ENCODE results near the gene MAP3K2.
A peak's percentile ranks its signal among the peaks of the same experiment; 100 is the strongest.
"Not testable (repeated sequence)": the region's sequence is repeated elsewhere in the genome, so short reads cannot be mapped to it uniquely, and the experiment has no call there.

Gene MAP3K2

DNA sequence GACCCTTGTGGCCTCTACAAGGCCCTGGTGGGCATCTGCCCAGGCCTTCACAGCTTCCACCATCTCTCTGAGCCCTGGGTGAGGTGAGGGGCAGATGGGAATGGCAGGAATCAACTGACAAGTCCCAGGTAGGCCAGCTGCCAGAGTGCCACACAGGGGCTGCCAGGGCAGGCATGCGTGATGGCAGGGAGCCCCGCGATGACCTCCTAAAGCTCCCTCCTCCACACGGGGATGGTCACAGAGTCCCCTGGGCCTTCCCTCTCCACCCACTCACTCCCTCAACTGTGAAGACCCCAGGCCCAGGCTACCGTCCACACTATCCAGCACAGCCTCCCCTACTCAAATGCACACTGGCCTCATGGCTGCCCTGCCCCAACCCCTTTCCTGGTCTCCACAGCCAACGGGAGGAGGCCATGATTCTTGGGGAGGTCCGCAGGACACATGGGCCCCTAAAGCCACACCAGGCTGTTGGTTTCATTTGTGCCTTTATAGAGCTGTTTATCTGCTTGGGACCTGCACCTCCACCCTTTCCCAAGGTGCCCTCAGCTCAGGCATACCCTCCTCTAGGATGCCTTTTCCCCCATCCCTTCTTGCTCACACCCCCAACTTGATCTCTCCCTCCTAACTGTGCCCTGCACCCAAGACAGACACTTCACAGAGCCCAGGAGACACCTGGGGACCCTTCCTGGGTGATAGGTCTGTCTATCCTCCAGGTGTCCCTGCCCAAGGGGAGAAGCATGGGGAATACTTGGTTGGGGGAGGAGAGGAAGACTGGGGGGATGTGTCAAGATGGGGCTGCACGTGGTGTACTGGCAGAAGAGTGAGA lies 32.5 kb upstream of the MAP3K2 start:
- no peak for DNase-seq

DNA sequence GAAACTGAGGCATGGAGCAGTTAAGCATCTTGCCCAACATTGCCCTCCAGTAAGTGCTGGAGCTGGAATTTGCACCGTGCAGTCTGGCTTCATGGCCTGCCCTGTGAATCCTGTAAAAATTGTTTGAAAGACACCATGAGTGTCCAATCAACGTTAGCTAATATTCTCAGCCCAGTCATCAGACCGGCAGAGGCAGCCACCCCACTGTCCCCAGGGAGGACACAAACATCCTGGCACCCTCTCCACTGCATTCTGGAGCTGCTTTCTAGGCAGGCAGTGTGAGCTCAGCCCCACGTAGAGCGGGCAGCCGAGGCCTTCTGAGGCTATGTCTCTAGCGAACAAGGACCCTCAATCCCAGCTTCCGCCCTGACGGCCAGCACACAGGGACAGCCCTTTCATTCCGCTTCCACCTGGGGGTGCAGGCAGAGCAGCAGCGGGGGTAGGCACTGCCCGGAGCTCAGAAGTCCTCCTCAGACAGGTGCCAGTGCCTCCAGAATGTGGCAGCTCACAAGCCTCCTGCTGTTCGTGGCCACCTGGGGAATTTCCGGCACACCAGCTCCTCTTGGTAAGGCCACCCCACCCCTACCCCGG lies 31.8 kb upstream of the MAP3K2 start:
- no peak for DNase-seq

DNA sequence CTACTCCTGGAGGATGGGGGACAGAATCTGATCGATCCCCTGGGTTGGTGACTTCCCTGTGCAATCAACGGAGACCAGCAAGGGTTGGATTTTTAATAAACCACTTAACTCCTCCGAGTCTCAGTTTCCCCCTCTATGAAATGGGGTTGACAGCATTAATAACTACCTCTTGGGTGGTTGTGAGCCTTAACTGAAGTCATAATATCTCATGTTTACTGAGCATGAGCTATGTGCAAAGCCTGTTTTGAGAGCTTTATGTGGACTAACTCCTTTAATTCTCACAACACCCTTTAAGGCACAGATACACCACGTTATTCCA lies 31.3 kb upstream of the MAP3K2 start:
- no peak for DNase-seq

DNA sequence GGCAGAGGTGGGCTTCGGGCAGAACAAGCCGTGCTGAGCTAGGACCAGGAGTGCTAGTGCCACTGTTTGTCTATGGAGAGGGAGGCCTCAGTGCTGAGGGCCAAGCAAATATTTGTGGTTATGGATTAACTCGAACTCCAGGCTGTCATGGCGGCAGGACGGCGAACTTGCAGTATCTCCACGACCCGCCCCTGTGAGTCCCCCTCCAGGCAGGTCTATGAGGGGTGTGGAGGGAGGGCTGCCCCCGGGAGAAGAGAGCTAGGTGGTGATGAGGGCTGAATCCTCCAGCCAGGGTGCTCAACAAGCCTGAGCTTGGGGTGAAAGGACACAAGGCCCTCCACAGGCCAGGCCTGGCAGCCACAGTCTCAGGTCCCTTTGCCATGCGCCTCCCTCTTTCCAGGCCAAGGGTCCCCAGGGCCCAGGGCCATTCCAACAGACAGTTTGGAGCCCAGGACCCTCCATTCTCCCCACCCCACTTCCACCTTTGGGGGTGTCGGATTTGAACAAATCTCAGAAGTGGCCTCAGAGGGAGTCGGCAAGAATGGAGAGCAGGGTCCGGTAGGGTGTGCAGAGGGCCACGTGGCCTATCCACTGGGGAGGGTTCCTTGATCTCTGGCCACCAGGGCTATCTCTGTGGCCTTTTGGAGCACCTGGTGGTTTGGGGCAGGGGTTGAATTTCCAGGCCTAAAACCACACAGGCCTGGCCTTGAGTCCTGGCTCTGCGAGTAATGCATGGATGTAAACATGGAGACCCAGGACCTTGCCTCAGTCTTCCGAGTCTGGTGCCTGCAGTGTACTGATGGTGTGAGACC lies 30.7 kb upstream of the MAP3K2 start, which contains the start of gene PROC:
Gene PROC, plus strand, starts transcription at position 128 of the 812 bp plus-strand sequence. CDS start 1,516 bp downstream, outside the sequence.
- DNase-seq: no peak

DNA sequence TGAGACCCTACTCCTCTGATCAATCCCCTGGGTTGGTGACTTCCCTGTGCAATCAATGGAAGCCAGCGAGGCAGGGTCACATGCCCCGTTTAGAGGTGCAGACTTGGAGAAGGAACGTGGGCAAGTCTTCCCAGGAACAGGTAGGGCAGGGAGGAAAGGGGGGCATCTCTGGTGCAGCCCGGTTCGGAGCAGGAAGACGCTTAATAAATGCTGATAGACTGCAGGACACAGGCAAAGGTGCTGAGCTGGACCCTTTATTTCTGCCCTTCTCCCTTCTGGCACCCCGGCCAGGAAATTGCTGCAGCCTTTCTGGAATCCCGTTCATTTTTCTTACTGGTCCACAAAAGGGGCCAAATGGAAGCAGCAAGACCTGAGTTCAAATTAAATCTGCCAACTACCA lies 29.6 kb upstream of the MAP3K2 start:
- DNase-seq: no peak

DNA sequence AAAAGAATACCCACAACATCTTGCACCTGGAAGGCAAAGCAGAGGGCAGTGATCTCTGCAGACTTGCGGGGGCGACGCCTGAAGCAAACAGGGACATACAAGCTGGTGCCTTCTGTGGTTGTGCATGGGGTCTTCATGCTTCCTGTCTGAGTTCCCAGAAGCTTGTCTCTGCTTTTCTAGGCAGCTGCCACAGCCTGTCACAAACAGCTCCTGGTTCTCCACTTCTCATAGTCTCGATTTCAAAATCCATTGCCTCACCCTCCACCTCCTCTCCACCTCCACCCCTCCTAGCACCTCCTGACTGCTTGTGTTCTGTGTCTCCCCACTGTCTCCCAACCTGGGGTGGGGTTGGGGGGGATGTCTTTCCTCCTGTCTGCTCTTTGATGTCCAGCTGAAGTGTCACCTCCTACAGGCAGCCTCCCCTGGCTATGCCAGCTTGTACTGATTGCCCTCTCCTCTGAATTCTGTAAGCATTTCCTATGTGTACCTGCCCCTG lies 28.8 kb upstream of the MAP3K2 start:
- no peak for DNase-seq

DNA sequence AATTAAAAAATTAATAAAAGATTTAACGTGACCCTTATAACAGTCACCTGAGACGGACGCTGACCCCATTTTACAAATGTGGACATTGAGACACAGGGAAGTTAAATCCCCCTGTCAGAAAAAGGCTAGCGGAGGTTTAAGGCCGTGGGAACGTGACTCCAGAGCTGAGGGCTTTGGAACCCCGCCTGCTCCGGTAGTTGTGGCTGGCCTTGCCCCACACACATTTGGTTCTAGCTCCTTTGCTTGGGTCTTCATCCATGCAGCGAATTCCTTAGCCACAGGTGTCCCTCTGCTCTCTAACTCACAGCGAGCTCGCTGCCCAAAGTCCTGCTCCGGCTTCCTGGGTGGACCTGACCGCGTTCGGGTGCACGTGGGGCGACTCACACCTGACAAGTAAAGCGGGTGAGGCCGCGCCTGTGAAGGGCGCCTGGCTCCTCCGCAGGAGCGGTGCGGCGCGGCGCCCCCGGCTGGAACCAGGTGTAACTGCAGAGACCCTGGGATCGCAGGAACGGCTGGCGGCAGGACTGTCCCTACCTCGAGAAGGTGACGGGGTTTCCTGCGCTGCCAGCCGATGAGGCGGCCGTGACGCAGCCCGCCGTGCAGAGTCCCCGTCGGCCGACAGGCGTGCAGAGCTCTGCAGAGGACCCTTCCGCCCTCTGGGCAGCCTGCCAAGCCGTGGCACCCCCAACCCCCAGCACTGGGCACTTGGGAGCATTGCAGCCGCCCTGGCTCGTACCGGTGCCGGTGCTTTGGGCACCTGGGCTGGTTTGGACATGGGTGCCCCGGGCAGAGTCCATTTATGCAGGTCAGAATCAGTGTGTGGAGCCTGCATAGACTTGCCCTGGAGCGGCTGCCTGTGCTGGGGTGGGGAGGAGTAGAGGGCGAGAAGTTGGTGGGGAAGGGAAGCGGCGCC lies 28.1 kb upstream of the MAP3K2 start:
- DNase-seq: peak; percentile 88

DNA sequence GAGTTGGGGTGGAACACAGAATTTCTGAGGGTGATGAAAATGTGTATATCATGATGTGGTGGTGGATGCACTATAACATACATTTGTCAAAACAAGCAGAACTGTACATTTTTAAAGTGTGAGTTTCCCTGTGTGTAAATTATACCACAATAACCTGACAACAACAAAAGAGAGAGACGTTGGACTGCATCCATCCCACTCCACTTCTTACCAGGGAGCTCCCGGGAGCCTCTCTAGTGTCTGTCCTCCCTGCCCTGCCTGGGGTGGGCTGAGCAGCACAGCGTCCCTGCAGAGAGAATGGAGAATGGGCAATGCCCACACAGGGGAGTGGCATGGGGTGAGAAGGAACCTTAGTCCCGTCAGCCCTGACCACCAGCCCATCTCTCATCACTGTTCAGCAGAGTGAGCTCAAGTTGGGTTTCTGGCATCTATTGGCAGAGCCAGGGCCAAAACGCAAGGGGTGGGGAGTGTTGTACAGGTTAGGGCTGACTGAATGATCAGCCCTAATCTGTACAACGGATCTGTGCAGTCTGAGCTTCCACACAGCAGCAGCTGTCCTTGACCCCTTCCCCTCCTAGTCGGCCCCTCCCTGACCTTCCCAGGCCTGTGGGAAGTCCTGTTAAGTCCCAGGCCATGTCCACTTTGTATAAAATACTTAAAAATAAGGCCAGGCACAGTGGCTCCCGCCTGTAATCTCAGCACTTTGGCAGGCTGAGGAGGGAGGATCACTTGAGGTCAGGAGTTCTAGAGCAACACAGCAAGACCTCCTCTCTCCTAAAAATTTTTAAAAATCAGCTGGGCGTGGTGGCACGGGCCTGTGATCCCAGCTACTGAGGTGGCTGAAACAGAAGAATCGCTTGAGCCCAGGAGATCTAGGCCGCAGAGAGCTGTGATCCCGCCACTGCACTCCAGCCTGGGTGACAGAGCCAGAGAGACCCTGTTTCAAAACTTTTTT lies 27.1 kb upstream of the MAP3K2 start:
- no peak for DNase-seq

DNA sequence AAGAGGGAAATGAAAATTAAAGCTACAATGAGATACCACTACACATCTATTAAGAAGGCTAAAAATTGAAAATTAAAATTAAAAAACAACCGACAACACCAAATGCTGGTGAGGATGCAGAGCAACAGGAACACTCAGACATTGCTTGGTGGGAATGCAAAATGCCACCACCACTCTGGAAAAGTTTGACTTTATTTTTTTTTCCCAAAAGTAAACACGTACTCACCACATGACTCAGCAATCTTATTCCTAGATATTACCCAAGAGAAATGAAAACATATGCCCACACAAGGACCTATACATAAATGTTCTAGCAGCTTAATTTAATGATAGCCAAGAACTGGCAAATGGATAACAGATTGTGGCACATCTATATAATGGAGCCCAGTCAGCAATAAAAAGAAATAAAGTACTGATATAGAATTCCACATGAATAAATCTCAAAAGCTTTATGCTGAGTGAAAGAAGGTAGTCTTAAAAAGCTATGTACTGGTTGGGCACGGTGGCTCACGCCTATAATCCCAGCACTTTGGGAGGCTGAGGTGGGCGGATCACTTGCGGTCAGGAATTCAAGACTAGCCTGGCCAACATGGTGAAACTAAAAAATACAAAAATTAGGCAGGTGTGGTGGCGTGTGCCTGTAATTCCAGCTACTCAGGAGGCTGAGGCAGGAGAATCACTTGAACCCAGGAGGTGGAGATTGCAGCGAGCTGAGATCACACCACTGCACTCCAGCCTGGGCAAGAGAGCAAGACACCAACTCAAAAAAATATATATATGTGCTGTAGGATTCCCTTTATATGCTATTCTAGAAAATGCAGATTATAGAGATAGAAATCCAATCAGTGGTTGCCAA lies 26.2 kb upstream of the MAP3K2 start:
- DNase-seq: no peak

DNA sequence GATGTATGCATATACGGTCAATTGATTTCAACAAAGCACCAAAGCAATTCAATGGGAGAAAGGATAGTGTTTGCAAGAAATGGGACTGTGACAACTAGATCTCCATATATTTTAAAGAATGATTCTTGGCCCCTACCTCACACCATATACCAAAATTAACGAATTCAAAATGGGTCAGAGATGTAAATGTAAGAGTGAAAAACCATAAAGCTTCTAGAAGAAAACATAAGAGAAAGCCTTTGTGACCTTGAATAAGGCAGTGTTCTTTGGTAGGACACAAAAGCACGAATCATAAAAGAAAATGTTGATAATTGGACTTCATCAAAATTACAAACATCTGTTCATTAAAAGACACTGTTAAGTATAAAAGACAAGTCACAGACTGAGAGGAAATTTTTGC lies 25.4 kb upstream of the MAP3K2 start:
- DNase-seq: no peak

DNA sequence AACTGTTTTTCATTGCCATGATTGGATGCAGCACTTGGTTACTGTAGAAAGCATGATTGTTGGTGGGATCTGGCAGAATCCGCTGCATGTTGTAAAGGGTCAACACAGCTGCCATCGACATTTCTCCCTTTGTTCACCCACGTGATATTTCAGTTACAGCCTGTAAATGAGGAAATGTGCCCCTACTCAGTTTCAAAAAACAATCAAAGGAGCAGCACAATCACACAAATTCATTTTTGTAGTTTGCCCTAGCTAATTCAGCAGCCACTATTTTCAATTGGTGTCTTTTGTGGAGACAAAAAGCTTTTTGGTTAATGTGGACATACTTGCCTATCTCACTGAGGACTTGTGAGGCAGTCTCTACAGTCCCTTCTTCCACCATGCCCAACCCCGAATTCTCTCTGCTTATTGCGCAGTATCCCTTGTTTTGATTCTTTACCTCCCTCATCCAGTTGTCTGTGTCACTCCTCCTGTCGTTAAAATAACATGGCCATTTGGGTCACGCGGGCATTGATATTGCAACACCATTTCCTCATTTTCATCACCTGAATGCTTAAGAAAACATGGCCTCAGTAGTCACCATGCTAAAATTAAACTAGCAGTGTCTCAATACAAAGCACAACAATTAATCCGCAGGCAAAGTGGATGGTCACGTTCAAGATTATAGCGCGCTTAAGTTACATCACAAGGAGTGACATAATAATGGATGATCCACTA lies 24.0 kb upstream of the MAP3K2 start:
- no peak for DNase-seq

DNA sequence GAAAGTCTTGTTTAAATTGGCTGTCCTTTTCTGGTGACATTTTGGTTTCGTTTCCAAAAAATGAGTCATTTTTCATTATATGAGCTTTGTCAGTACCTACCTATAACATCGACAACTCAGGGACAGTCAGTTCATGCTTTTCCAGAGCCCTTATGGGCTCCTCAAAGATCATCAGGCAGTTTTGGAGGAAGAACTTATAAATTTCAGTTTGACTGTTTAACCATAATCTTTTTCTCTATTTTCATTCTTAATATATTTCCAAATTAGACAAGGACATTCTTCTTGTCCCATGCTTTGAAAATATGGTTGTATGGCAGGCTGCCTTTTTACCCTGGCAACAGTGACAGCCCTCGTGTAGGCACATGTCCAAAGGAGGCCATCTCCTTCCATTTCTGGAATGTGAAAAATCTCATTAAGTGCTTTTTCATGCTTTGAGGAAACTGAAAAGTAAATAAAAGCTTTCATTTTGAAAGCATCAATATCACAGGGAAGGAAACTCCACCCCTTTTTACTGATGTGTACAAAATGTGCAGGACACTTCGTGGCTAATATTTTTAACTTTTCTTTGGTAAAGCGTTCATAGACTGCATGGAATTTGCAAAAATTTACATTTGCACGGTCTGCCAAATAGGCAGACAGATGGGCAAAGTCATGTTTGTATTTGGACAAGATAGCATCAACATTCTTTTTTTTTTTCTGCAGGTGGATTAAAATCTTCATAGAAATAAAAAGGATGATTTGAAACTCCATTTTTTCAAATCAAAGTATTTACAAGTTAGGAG lies 23.3 kb upstream of the MAP3K2 start:
- DNase-seq: no peak

DNA sequence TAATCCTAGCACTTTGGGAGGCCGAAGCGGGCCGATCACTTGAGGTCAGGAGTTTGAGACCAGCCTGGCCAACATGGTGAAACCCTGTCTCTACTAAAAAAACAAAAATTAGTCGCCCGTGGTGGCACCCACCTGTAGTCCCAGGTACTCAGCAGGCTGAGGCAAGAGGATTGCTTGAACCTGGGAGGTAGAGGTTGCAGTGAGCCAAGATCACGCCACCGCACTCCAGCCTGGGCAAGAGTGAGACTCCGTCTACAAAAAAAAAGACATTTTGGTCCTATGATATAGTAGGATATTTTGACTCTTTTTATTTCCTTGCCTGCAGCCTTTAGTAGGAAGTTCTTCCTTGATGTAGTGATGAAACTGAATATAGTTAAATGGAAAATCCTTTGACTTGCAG lies 21.9 kb upstream of the MAP3K2 start:
- not testable (repeated sequence) for DNase-seq

DNA sequence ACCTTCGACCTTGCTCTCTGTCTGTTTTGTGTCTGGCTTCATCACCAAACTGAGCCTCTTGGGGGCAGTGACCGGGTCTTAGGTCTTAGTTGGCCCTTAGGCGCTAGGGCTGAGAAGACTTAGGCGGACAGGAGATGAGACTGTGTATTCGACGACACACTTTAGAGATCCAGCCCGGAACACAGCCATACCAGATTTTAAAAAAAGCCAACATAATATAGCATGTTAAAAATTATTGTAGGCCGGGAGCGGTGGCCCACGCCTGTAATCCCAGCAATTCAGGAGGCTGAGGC lies 21.0 kb upstream of the MAP3K2 start:
- DNase-seq: no peak

DNA sequence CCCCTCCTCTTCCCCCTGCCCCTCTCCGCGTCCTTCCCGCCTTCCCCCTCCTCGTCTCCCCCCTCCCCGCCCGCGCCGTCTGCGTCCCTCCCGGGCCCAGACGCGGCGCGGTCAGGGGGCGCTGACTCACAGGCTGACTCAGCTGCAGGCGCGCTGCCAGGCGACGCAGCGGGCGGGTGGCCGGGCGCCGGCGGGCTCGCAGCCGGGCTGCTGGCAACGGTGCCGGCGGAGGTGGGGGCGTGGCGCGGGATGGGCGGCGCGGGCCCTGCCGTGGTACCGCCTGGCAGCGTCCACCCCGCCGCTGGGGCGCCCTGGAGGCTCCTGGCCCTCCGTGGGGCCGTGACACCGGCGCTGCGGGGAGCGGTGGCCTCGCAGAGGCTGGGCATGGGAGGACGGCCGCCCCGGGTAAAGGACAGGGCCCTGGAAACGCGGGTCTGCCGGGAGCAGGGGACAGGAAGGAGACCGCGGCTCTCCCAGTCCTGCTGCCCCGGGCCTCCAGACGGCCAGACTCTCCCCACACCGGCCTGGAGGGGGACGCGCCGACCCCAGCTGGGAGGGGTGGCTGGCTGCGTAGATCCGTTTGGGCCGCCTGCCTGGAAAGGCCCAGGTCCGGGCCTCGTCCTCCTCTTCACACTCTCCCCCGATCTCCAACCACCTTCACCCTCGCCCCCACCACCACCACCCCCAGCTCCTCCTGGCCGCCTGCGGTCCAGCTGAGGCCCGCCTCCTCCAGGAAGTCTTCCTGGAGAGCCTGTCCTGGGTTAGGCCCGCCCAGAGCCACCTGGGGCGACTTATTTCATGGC lies 20.4 kb upstream of the MAP3K2 start:
- DNase-seq: peak; percentile 88

DNA sequence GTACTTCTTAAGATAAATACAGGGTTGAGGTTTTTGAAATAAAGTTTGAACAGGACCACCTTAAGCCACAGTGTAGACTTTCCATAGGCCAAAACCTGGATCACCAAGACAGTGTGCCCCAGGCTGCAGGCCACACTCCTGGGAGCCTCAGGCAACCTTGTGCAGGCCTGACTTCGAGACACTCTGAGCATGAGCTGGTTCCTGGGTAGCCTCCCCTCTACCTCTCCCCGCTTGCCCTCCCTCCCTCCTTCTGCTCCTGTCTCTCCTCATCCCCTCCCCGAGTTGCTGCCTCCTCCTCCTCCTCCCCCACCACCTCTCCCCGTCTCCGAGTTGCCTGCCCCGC lies 19.9 kb upstream of the MAP3K2 start:
- no peak for DNase-seq

DNA sequence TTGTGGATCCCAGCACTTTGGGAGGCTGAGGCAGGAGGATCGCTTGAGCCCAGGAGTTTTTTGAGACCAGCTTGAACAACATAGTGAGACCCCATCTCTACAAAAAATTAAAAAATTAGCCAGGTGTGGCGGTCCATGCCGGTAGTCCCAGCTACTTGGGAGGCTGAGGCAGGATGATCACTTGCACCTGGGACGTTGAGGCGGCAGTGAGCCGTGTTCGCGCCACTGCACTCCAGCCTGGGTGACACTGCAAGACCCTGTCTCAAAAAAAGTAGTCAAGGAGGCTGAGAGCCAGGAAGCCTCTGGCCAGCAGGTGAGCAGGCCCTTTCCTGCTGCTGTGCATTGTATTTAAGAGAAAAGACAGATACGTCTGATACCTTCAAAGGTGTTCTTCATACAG lies 19.3 kb upstream of the MAP3K2 start:
- DNase-seq: no peak

DNA sequence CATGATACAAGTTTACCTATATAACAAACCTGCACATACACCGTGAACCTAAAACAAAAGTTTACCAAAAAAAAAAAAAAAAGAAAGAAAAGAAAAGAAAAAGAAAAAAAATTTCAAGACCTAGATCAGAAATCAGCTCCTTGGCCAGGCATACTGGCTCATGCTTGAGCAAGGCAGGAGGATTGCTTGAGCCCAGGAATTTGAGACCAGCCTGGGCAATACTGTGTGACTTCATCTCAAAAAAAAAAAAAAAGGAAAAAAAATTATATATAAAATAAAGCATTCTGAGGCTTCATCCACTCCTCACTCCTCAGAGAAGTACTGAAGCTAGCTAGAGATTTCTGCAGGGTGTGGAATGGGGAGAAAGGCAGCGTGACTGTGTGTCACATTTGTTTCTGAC lies 18.7 kb upstream of the MAP3K2 start:
- DNase-seq: no peak

DNA sequence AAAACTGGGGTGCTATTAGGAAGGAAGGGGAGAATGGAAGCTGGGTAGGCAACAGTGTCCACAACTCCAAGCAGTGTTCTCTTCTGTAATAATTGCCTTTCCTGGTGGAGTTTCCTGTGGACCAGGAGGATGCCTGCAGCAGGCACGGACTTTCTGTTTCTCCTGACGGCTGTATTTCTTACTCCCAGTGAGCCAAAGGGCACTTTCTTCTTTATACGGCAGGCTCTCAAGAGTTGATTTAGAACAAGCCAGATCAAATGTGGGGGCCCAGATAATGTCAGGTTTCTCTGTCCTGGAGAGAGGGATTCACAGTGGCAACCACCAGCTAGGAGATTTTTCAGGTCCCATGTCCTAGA lies 17.5 kb upstream of the MAP3K2 start:
- DNase-seq: no peak
